K562 (cell line): Measurements from ENCODE around the gene SHISAL1. TPM values are rescaled to one million over a fixed set of nuclear protein-coding genes. Genes with fewer than 3 reads are reported as not detected.

ENCODE experiments used
- EHMT2 ChIP-seq: fragments of 450-650 bp; IDR thresholded peaks from 2 replicates; pipeline ENCODE4 v1.6.1; 2018; ENCODE audit warnings: antibody characterized with exemption
- EP400 ChIP-seq: fragments of 450-650 bp; IDR thresholded peaks from 2 replicates; pipeline ENCODE4 v1.6.1; 2017; ENCODE audit warnings: antibody characterized with exemption, mild to moderate bottlenecking, moderate library complexity
- LCOR ChIP-seq: sonication (generic); formaldehyde crosslinking; IDR thresholded peaks from 2 replicates; pipeline ENCODE4 v1.8.0; 2022; ENCODE audit warnings: mild to moderate bottlenecking, missing genetic modification reagents
- MAZ ChIP-seq, 2 experiments: fragments of 450-650 bp in 1 of 2; sonication (generic) in 1 of 2; formaldehyde crosslinking; IDR thresholded peaks in 1 of 2; conservative IDR thresholded peaks in 1 of 2; 2 replicates each; pipeline versions ENCODE4 v1.4.0 to v1.5.0; 2020; ENCODE audit warnings: mild to moderate bottlenecking in 1 of 2, missing genetic modification reagents in 1 of 2
- NR4A1 ChIP-seq, 2 experiments: fragments of 250-450 bp in 1 of 2; fragments of 450-650 bp in 1 of 2; sonication (Bioruptor Pico) in 1 of 2; IDR thresholded peaks; 2 replicates each; pipeline versions ENCODE4 v1.4.0 to v1.6.1; 2016 to 2020; ENCODE audit warnings: mild to moderate bottlenecking in 2 of 2, missing compliant biosample characterization in 1 of 2, missing genetic modification characterization in 1 of 2, moderate library complexity in 1 of 2
- POLR2A ChIP-seq: fragments of 450-650 bp; conservative IDR thresholded peaks from 2 replicates; pipeline ENCODE4 v1.6.1; 2016
- PURB ChIP-seq: sonication (generic); formaldehyde crosslinking; IDR thresholded peaks from 2 replicates; pipeline ENCODE4 v1.9.0; 2021; ENCODE audit warnings: low read depth, mild to moderate bottlenecking, missing genetic modification reagents
- RAD51 ChIP-seq: fragments of 450-650 bp; IDR thresholded peaks from 2 replicates; pipeline ENCODE4 v1.7.1; 2016; ENCODE audit warnings: low read depth, mild to moderate bottlenecking, borderline replicate concordance
- RBM15 ChIP-seq: fragments of 200-400 bp; formaldehyde crosslinking; IDR thresholded peaks from 2 replicates; pipeline ENCODE4 v1.6.1; 2018; ENCODE audit warnings: mild to moderate bottlenecking, low read length, moderate library complexity; ENCODE audit not compliant: insufficient read depth
- TGIF2 ChIP-seq: sonication (generic); formaldehyde crosslinking; IDR thresholded peaks from 2 replicates; pipeline ENCODE4 v1.8.1; 2022; ENCODE audit warnings: mild to moderate bottlenecking, missing genetic modification reagents, moderate library complexity
- polyA plus RNA-seq, 8 experiments: library from polyadenylated mRNA; depleted of rRNA in 4 of 8; stranded (reverse) in 5 of 8; unstranded in 3 of 8; fragments of >200 nt; fragmentation: Nextera tagmentation in 2 of 8; fragmentation: Illumina TruSeq in 1 of 8; extraction: Ambion mirVana in 2 of 8; extraction: Trizol in 1 of 8; gene quantifications; 2 replicates each; pipeline versions ENCODE4 v1.2.1 to v1.2.3, GENCODE V29; 2011 to 2014; ENCODE audit warnings: inconsistent platforms in 1 of 8, missing spikeins in 1 of 8
- total RNA-seq, 7 experiments: library from RNA; depleted of rRNA in 6 of 7; stranded (reverse); fragments of >200 nt in 6 of 7; fragmentation: Illumina TruSeq in 2 of 7; extraction: Trizol in 2 of 7; gene quantifications; 2 replicates each; pipeline versions ENCODE4 v1.2.1 to v1.2.3, GENCODE V29; 2011 to 2021; ENCODE audit warnings: low replicate concordance in 1 of 7
- TF ChIP-seq, protein P1 (sequence below), 2 experiments: fragments of 450-650 bp; IDR thresholded peaks; 2 replicates each; pipeline ENCODE4 v1.6.1; 2016; ENCODE audit warnings: mild to moderate bottlenecking in 2 of 2, borderline replicate concordance in 1 of 2, low read depth in 1 of 2, moderate library complexity in 1 of 2
- TF ChIP-seq, protein P2 (sequence below): fragments of 250-450 bp; sonication (Bioruptor Pico); IDR thresholded peaks from 2 replicates; pipeline ENCODE4 v1.4.0; 2020
- TF ChIP-seq, protein P3 (sequence below): fragments of 250-450 bp; sonication (Bioruptor Pico); IDR thresholded peaks from 2 replicates; pipeline ENCODE4 v1.8.0; 2022; ENCODE audit warnings: moderate library complexity, mild to moderate bottlenecking, inconsistent platforms

SHISAL1 gene
- total and polyA plus RNA-seq, 9 of the 15 experiments (the other 6 are each of a cell fraction or from before 2014, with no cell fraction given) = not detected

DNA sequence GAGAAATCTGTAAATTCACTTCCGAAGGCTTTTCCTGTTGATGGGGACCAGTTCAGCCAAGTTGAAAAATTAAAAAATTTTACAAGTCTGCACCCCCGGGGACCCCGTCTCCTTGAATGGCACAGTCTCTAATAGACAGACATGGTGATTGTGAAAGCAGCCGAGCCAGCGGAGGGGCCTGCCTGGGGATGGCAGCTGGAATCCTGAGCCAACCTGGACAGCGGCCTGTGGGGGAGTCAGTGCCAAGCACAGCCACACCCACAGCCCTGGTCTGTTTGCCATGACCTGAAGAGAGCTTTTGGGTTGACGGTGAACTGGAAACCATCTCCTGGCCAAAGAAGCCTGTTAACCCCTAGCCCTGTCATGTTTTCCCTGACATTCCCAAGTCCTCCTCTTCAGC is 67.3 kb downstream of the SHISAL1 start (continued):
- TF ChIP-seq, protein P1, sequence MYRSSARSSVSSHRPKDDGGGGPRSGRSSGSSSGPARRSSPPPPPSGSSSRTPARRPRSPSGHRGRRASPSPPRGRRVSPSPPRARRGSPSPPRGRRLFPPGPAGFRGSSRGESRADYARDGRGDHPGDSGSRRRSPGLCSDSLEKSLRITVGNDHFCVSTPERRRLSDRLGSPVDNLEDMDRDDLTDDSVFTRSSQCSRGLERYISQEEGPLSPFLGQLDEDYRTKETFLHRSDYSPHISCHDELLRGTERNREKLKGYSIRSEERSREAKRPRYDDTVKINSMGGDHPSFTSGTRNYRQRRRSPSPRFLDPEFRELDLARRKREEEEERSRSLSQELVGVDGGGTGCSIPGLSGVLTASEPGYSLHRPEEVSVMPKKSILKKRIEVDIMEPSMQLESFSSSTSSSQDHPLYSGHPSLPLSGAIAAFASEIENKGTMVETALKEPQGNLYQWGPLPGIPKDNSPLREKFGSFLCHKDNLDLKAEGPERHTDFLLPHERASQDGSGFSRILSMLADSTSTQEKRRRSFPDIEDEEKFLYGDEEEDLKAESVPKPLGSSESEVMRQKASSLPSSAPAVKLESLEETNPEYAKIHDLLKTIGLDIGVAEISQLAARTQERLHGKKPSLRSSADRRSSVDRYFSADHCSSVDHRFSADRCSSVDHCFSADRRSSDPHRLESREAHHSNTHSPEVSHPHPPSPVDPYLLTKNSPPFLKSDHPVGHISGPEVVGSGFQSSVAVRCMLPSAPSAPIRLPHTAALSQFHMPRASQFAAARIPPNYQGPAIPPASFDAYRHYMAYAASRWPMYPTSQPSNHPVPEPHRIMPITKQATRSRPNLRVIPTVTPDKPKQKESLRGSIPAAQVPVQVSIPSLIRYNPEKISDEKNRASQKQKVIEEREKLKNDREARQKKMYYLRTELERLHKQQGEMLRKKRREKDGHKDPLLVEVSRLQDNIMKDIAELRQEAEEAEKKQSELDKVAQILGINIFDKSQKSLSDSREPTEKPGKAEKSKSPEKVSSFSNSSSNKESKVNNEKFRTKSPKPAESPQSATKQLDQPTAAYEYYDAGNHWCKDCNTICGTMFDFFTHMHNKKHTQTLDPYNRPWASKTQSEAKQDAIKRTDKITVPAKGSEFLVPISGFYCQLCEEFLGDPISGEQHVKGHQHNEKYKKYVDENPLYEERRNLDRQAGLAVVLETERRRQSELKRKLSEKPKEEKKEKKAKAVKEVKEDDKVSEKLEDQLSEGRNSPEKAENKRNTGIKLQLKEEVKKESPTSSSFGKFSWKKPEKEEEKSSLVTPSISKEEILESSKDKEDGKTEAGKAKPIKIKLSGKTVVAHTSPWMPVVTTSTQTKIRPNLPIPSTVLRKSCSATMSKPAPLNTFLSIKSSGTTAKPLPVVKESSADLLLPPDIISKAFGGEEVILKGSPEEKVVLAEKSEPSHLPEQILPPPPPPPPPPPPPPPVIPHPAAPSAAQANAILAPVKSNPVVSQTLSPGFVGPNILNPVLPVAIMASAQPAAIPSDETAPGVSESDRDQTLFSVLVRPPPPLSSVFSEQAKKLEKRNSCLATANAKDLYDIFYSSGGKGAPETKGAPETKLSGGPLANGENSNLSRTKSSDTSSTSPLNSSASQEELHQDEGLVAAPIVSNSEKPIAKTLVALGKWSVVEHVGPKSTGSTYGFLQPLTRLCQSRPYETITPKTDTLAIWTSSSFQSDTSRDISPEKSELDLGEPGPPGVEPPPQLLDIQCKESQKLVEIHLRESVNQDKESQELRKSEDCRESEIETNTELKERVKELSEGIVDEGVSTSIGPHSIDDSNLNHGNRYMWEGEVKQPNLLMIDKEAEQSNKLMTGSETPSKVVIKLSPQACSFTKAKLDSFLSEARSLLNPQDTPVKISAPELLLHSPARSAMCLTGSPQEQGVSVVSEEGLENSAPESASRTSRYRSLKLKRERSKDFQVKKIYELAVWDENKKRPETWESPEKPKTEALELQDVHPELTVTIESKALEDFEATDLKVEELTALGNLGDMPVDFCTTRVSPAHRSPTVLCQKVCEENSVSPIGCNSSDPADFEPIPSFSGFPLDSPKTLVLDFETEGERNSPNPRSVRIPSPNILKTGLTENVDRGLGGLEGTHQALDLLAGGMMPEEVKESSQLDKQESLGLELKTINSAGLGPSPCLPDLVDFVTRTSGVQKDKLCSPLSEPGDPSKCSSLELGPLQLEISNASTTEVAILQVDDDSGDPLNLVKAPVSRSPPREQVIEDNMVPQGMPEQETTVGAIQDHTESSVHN (IDR thresholded peaks at IDR 0.05; ENCODE audit: borderline replicate concordance in 1 of 2, low read depth in 1 of 2) = no peak
- TF ChIP-seq POLR2A = no peak
- no peak for TF ChIP-seq EP400
- no peak for TF ChIP-seq NR4A1 (CRISPR knock-in tag; IDR thresholded peaks at IDR 0.05)
- no peak for TF ChIP-seq NR4A1 (tag; IDR thresholded peaks at IDR 0.05)
- TF ChIP-seq MAZ (CRISPR knock-in tag; conservative IDR thresholded peaks at IDR 0.05 in 1 of 2, IDR thresholded peaks at IDR 0.05 in 1 of 2) = no peak
- TF ChIP-seq, protein P2, sequence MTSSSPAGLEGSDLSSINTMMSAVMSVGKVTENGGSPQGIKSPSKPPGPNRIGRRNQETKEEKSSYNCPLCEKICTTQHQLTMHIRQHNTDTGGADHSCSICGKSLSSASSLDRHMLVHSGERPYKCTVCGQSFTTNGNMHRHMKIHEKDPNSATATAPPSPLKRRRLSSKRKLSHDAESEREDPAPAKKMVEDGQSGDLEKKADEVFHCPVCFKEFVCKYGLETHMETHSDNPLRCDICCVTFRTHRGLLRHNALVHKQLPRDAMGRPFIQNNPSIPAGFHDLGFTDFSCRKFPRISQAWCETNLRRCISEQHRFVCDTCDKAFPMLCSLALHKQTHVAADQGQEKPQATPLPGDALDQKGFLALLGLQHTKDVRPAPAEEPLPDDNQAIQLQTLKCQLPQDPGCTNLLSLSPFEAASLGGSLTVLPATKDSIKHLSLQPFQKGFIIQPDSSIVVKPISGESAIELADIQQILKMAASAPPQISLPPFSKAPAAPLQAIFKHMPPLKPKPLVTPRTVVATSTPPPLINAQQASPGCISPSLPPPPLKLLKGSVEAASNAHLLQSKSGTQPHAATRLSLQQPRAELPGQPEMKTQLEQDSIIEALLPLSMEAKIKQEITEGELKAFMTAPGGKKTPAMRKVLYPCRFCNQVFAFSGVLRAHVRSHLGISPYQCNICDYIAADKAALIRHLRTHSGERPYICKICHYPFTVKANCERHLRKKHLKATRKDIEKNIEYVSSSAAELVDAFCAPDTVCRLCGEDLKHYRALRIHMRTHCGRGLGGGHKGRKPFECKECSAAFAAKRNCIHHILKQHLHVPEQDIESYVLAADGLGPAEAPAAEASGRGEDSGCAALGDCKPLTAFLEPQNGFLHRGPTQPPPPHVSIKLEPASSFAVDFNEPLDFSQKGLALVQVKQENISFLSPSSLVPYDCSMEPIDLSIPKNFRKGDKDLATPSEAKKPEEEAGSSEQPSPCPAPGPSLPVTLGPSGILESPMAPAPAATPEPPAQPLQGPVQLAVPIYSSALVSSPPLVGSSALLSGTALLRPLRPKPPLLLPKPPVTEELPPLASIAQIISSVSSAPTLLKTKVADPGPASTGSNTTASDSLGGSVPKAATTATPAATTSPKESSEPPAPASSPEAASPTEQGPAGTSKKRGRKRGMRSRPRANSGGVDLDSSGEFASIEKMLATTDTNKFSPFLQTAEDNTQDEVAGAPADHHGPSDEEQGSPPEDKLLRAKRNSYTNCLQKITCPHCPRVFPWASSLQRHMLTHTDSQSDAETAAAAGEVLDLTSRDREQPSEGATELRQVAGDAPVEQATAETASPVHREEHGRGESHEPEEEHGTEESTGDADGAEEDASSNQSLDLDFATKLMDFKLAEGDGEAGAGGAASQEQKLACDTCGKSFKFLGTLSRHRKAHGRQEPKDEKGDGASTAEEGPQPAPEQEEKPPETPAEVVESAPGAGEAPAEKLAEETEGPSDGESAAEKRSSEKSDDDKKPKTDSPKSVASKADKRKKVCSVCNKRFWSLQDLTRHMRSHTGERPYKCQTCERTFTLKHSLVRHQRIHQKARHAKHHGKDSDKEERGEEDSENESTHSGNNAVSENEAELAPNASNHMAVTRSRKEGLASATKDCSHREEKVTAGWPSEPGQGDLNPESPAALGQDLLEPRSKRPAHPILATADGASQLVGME (CRISPR knock-in tag) = no peak
- TF ChIP-seq, protein P3, sequence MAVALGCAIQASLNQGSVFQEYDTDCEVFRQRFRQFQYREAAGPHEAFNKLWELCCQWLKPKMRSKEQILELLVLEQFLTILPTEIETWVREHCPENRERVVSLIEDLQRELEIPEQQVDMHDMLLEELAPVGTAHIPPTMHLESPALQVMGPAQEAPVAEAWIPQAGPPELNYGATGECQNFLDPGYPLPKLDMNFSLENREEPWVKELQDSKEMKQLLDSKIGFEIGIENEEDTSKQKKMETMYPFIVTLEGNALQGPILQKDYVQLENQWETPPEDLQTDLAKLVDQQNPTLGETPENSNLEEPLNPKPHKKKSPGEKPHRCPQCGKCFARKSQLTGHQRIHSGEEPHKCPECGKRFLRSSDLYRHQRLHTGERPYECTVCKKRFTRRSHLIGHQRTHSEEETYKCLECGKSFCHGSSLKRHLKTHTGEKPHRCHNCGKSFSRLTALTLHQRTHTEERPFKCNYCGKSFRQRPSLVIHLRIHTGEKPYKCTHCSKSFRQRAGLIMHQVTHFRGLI (CRISPR knock-in tag) = no peak
- no peak for TF ChIP-seq EHMT2
- TF ChIP-seq PURB (CRISPR knock-in tag) = no peak
- TF ChIP-seq TGIF2 (CRISPR knock-in tag) = no peak
- TF ChIP-seq RAD51 = no peak
- no peak for TF ChIP-seq LCOR (CRISPR knock-in tag)
- TF ChIP-seq RBM15 = no peak
